NCI-H128 (cell line): ENCODE results near the gene RPS19BP1.

Source experiments
- DNase-seq: peaks from one replicate; lab custom pipeline; 2025; ENCODE audit not compliant: unreplicated experiment; lab: John Stamatoyannopoulos, UW

RPS19BP1 gene

GRCh38 chr22:39559456-39560105, 27.0 kb upstream of the RPS19BP1 start:
- DNase-seq = no peak

GRCh38 chr22:39558950-39559349, 26.4 kb upstream of the RPS19BP1 start:
- DNase-seq = no peak

GRCh38 chr22:39558254-39558727, 25.7 kb upstream of the RPS19BP1 start:
- DNase-seq = no peak

- no peak for DNase-seq
These were observed 24.7 kb upstream of the RPS19BP1 start for GRCh38 chr22:39556970-39557841.

GRCh38 chr22:39554151-39554550, 21.6 kb upstream of the RPS19BP1 start:
- DNase-seq = no peak

GRCh38 chr22:39553429-39553828, 20.9 kb upstream of the RPS19BP1 start:
- DNase-seq = no peak

GRCh38 chr22:39547587-39547947, 15.0 kb upstream of the RPS19BP1 start:
- DNase-seq = no peak

- no peak for DNase-seq
These were observed 14.5 kb upstream of the RPS19BP1 start for GRCh38 chr22:39546889-39547586.

GRCh38 chr22:39545386-39546365, 13.1 kb upstream of the RPS19BP1 start:
- no peak for DNase-seq

GRCh38 chr22:39543095-39543494, 10.5 kb upstream of the RPS19BP1 start:
- no peak for DNase-seq

GRCh38 chr22:39537975-39538374, 5.4 kb upstream of the RPS19BP1 start:
- DNase-seq = no peak

- DNase-seq = no peak
These were observed 4.2 kb upstream of the RPS19BP1 start for GRCh38 chr22:39536711-39537110.

GRCh38 chr22:39535831-39536449, 3.4 kb upstream of the RPS19BP1 start:
- DNase-seq = no peak

GRCh38 chr22:39535357-39535725, 2.8 kb upstream of the RPS19BP1 start:
- no peak for DNase-seq

- peak; percentile 49 for DNase-seq
These were observed 2.2 kb upstream of the RPS19BP1 start for GRCh38 chr22:39534591-39535356.

- no peak for DNase-seq
These were observed 1.6 kb upstream of the RPS19BP1 start for GRCh38 chr22:39534092-39534506.

GRCh38 chr22:39530692-39531331, 1.7 kb downstream of the RPS19BP1 start:
- no peak for DNase-seq

GRCh38 chr22:39530116-39530515, 2.4 kb downstream of the RPS19BP1 start:
- no peak for DNase-seq

GRCh38 chr22:39529487-39529851, 3.1 kb downstream of the RPS19BP1 start:
- no peak for DNase-seq
